Frontal cortex (tissue), 4 donors: ENCODE data around the gene SLX4. TPM values are rescaled to one million over a fixed set of nuclear protein-coding genes. Genes with fewer than 3 reads are reported as not detected.
"Not testable (repeated sequence)": the region's sequence is repeated elsewhere in the genome, so short reads cannot be mapped to it uniquely, and the experiment has no call there.

ENCODE experiments used
- DNase-seq, 2 donors: peaks; one replicate each; pipeline ENCODE4 v3.0.0; 2012; ENCODE audit warnings: low spot score in 2 of 2
- FAIRE-seq: peaks from 2 replicates; lab custom pipeline; 2012; peaks lifted over from hg19 to GRCh38; lab: Jason Lieb, UNC
- total RNA-seq: library from RNA; depleted of rRNA; stranded (reverse); fragments of >200 nt; gene quantifications from one replicate; pipeline ENCODE4 v1.2.3, GENCODE V29; 2014
- donor health status: control.
- donor health status: control.
- donor health status: control.

SLX4 gene
- total RNA-seq, 1 donor from 2014 or later = 4.5 TPM

- no peak for FAIRE-seq
- DNase-seq = peak in 1 of 2 donors; percentile 4
Measured at GRCh38 chr16:3643095-3643730, 31.8 kb upstream of the SLX4 start.

- no peak for FAIRE-seq
- peak in 1 of 2 donors; percentile 4 for DNase-seq
Measured at GRCh38 chr16:3642397-3643094, 31.1 kb upstream of the SLX4 start.

DNA sequence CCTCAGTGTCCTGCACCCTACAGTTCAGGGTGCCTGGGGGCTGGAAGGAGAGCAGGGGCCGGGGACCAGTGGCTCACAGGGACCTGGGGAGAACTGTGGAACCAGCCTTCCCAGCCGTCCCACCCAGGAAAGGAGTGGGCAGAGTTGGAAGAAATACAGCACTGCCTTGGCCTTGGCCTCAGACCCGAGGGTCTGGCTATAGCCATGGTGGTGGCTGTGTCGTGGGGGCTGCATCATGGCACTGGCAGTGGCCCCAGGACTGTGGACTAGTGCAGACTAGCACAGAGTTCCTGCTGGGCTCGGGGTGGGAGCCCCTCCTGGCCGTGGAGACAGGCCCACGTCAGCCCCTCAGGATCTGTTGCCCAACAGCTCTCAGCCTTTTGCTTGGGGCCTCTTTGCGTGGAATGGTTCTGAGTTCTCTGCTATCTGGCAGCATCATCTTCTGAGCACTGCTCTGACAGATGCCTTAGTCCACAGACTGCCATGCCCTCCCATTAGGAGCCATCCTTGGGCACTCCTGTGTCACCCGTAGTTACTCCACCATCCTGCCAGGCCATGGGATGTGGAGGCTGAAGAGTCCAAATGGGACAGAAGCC lies 30.5 kb upstream of the SLX4 start:
- FAIRE-seq = no peak
- DNase-seq = peak in 1 of 2 donors; percentile 1

- FAIRE-seq = no peak
Measured at GRCh38 chr16:3640632-3641501, 29.5 kb upstream of the SLX4 start.

DNA sequence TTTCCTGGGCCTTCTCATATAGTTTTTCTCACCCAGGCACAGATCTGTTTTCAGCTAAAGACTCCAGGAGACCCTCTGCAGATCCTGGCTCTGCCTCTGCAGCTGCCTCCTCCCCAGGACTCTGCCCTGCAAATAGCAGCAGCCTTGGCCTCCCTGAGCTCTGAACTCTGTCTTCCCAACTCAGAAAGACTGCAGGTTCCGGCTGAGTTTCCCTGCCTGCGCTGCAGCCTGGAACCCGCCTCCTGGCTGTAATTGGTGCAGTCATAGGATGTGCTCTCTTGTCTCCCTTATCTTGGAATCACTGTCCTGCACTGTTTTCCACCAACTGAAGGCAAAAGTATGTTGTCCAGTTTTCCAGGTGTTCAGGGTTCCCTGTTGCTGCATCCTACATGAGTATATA lies 28.8 kb upstream of the SLX4 start:
- FAIRE-seq (no peak), DNase-seq (no peak)

More at GRCh38 chr16:3640632-3641501, 29.5 kb upstream of the SLX4 start:
- DNase-seq = no peak

GRCh38 chr16:3638916-3639644 lies 27.7 kb upstream of the SLX4 start:
- FAIRE-seq (no peak), DNase-seq (no peak)

DNA sequence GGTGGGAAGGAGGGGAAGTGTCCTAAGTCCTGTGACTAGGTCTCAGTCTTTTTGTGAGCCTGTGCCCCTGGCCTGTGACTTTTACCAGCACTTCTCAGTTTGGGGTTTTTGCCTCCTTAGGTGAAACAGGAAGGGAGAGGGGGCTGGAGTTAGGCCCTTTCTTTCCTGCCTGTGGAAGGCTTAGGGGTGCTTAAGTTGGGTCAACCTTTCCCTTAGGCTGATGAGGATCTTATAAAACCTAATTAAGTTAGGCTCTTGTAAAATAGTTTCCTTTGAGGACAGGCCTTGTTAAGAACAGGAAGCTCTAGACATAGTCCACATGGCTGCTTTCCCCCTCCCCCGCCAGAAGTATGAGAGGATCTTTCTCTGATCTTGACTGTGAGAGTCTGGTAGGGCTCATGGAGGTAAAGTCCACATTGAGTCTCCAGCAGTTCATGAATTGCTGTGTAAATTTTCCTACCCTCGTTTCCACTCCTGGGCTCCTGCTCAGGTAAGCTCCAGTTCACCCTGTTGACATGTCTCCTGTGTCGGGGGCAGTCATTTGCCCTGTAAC lies 26.0 kb upstream of the SLX4 start:
- FAIRE-seq = no peak
- no peak for DNase-seq

- no peak for DNase-seq
- no peak for FAIRE-seq
Measured at GRCh38 chr16:3625911-3626732, 14.7 kb upstream of the SLX4 start.

DNA sequence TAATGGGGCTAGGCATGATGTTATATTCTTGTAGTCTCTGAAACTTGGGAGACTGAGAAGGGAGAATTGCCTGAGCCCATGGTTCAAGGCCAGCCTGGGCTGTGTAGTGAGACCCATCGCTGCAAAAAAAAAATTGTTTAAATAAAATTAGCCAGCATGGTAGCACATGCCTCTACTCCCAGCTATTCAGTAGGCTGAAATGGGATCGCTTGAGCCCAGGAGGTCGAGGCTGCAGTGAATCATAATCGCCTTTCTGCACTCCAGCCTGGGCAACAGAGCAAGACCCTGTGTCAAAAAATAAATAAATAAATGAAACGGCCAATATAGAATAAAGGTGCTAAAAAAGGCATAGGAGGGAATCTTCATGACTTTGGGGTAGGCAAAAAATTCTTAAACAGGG lies 13.9 kb upstream of the SLX4 start:
- no peak for FAIRE-seq
- no peak for DNase-seq

DNA sequence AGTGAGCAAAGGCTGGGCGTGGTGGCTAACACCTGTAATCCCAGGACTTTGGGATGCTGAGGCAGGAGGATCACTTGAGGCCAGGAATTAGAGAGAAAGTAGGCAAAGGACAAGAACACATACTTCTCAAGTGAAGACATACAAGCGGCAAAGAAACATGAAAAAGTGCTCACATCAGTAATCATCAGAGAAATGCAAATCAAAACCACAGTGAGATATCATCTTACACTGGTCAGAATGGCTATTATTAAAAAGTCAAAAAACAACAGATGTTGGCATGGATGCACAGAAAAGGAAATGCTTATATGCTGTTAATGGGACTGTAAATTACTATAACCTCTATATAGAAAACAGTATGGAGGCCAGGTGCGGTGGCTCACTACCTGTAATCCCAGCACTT lies 12.2 kb upstream of the SLX4 start:
- no peak for FAIRE-seq
- DNase-seq = no peak

GRCh38 chr16:3618769-3619141 lies 7.3 kb upstream of the SLX4 start:
- DNase-seq (no peak), FAIRE-seq (no peak)

- DNase-seq = no peak
- FAIRE-seq = no peak
Measured at GRCh38 chr16:3612510-3613466, 1.4 kb upstream of the SLX4 start.

- peak in 1 of 2 donors; percentile 37 for DNase-seq
- no peak for FAIRE-seq
Measured at GRCh38 chr16:3610698-3611145, 684 bp downstream of the SLX4 start.

DNA sequence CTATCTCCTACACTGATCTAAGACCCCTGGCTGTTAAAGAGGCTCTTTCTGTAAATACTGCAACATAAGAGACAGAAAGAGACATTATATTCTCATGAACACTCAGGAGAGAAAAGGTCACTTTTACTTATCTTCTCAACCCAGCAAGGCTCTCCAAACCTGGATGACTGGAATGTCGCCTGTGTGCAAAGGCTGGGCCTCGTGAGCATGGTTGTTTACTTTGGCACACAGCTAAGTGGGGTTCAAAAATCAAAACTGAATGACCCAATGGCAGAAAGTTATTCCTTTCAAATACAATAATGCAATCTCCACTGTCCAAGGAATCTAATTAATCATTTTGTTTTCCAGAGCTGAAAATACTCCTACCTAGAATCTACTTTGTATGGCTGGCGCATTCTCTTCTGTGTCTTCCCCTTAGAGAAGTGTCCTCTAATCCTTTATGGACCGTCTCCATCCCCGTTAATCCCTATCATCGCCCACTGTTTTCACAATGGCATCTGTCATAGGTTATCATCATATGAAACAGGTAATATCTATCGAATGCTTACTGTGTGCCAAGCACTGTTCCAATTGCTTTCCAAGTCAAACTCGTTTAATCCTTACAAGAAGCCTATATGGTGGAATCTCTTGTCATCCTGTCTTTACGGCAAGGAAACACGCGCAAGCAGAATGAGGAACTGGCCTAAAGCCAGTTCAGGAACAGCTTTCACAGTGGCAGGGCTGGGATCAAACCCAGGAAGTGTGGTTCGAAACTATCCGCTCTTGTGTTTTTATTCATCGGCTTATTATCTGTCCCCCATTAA lies 1.3 kb downstream of the SLX4 start:
- FAIRE-seq = no peak
- DNase-seq = no peak

GRCh38 chr16:3608976-3609375 lies 2.4 kb downstream of the SLX4 start:
- not testable (repeated sequence) for DNase-seq, FAIRE-seq

GRCh38 chr16:3608069-3608468 lies 3.3 kb downstream of the SLX4 start:
- FAIRE-seq (no peak), DNase-seq (no peak)

GRCh38 chr16:3607634-3608033 lies 3.8 kb downstream of the SLX4 start:
- FAIRE-seq (no peak), DNase-seq (no peak)
